Measurements from ENCODE around the gene RYR1.
"Not testable (repeated sequence)": the region's sequence is repeated elsewhere in the genome, so short reads cannot be mapped to it uniquely, and the experiment has no call there.

Gene RYR1

GRCh38 chr19:38463365-38463764, 29.9 kb downstream of the RYR1 start:
- no peak for DNase-seq

- no peak for DNase-seq
Observed at GRCh38 chr19:38464421-38465082, 31.1 kb downstream of the RYR1 start.

- DNase-seq: no peak
Observed at GRCh38 chr19:38466050-38466449, 32.6 kb downstream of the RYR1 start.

GRCh38 chr19:38467541-38468525, 34.3 kb downstream of the RYR1 start:
- no peak for DNase-seq

GRCh38 chr19:38469151-38469550, 35.7 kb downstream of the RYR1 start:
- no peak for DNase-seq

GRCh38 chr19:38470788-38471480, 37.4 kb downstream of the RYR1 start:
- DNase-seq: no peak

GRCh38 chr19:38472725-38473124, 39.2 kb downstream of the RYR1 start:
- not testable (repeated sequence) for DNase-seq

- DNase-seq: no peak
Observed at GRCh38 chr19:38473201-38473600, 39.7 kb downstream of the RYR1 start.

GRCh38 chr19:38475176-38475575, 41.7 kb downstream of the RYR1 start:
- DNase-seq: no peak

GRCh38 chr19:38478273-38478971, 44.9 kb downstream of the RYR1 start:
- DNase-seq: no peak

GRCh38 chr19:38482496-38482895, 49.0 kb downstream of the RYR1 start:
- DNase-seq: no peak

GRCh38 chr19:38483016-38483630, 49.6 kb downstream of the RYR1 start:
- no peak for DNase-seq

GRCh38 chr19:38484747-38485146, 51.3 kb downstream of the RYR1 start:
- DNase-seq: no peak

GRCh38 chr19:38485541-38486285, 52.2 kb downstream of the RYR1 start:
- DNase-seq: no peak

GRCh38 chr19:38486731-38487336, 53.3 kb downstream of the RYR1 start:
- DNase-seq: no peak

GRCh38 chr19:38488096-38488495, 54.6 kb downstream of the RYR1 start:
- DNase-seq: no peak

- no peak for DNase-seq
Observed at GRCh38 chr19:38488776-38489481, 55.4 kb downstream of the RYR1 start.

GRCh38 chr19:38490861-38491260, 57.4 kb downstream of the RYR1 start:
- no peak for DNase-seq

GRCh38 chr19:38492181-38492813, 58.8 kb downstream of the RYR1 start:
- DNase-seq: no peak

GRCh38 chr19:38494379-38494778, 60.9 kb downstream of the RYR1 start:
- no peak for DNase-seq
